ENCODE measurements around the gene DHRS7C.

The DHRS7C gene
- total RNA-seq: 0 to 0.99 (median 0) reads per million in 17 experiments

- DNase-seq: no peak
Measured at GRCh38 chr17:9790889-9791876, at the start of gene DHRS7C. TSS of gene DHRS7C (minus strand) at chr17:9791592. CDS start at chr17:9791284, 308 bp downstream.

GRCh38 chr17:9839433-9839832 is 48.0 kb upstream of the DHRS7C start:
- no peak for DNase-seq

GRCh38 chr17:9837551-9838471 is 46.4 kb upstream of the DHRS7C start:
- no peak for DNase-seq

GRCh38 chr17:9833922-9834321 is 42.5 kb upstream of the DHRS7C start:
- no peak for DNase-seq

GRCh38 chr17:9830711-9831110 is 39.3 kb upstream of the DHRS7C start:
- DNase-seq: no peak

GRCh38 chr17:9829343-9829742 is 38.0 kb upstream of the DHRS7C start:
- DNase-seq: no peak

DNA sequence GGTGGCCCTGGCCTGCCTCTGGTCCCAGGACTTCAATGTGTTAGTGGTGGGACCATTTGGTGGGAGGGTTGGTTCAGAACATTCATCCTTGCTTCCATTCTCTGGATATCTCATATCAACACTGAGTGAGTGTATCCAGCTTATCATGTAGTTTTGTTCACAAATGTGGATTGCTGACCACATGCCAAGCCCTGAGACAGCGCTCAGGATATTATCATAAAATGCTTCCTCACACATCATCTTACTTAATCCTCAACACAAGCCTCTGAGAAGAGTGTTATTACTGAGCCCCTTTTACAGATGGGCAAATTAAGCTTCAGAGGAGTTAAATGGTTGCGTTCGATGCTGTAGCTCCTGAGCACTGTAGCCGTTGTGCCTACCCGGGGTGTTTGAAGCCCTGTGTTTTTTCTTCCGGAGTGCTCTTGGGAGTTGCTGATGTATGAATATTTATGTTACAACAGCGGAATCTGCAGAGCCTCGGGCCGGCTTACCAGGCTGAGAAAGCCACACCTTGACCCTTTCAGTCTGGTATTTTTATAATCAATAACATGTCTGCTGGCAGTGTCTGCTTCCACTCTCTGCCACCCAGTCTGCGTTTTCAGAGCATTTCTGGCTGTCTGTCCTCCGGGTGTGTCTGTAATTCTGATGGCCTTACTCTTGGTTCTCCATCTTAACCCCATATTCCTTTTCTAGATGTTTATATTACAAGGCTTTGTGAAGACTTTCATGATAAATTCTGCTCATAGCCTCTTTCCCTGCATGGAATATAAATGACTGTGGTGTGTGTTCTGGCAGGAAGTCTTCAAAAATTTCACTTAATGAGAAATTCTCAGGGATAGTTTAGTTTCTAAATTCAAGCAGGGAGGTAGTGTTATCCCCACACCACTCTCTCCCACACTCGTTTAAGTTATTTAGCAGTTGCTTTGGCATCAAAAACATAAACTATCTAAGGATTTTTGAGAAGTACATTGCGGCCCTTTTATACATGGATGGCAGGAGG is 37.2 kb upstream of the DHRS7C start:
- no peak for DNase-seq

DNA sequence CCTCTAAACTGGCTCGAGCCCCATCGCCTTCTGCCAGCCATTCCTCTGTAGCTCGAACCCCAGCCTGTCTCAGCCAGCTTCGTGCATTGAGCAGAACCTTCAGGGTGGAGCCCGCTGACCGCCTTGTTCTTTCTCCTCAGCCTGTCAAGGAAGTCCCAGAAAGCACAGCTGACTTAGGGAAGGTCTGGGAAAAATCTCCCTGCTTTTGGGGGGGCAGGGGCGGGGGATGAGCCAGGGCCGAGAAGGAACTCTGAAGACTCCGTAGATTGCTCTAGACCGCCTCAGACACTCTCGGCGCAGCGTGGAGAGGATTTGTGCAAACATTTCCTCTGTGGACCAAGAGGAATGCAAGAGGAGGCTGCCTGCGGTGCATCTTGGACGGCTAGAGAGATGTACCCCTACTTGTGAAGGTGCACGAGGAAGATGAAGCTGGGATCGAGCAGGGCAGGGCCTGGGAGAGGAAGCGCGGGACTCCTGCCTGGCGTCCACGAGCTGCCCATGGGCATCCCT is 34.3 kb upstream of the DHRS7C start, which contains the start of gene GLP2R:
TSS of gene GLP2R (plus strand) at position 284 of the 510 bp plus-strand sequence. CDS start at position 424, 140 bp downstream.
- DNase-seq: no peak

- no peak for DNase-seq
Measured at GRCh38 chr17:9824797-9825338, 33.5 kb upstream of the DHRS7C start.

GRCh38 chr17:9824094-9824493 is 32.7 kb upstream of the DHRS7C start:
- peak in 1 of 4 experiments; percentile 10 for DNase-seq

GRCh38 chr17:9821921-9822320 is 30.5 kb upstream of the DHRS7C start, which contains the start of gene GSG1L2:
TSS of gene GSG1L2 (minus strand) at chr17:9822079. CDS start at chr17:9822071, 8 bp downstream.
- DNase-seq: no peak

DNA sequence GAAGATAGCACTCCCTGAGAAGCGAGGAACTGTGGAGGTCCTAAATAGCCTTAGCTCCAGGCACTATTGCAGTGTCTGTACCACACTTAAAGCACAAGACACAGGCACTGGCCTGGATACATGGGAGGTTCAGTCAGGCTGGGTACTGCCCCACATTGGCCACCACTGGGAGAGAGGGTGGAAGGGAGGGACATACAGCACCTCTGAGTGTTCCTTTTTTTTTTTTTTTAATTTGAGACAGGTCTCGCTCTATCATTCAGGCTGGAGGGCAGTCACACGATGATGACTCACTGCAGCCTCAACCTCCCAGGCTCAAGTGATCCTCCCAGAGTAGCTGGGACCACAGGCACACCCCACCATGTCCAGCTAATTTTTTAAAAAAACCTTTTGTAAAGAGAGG is 29.1 kb upstream of the DHRS7C start:
- no peak for DNase-seq

DNA sequence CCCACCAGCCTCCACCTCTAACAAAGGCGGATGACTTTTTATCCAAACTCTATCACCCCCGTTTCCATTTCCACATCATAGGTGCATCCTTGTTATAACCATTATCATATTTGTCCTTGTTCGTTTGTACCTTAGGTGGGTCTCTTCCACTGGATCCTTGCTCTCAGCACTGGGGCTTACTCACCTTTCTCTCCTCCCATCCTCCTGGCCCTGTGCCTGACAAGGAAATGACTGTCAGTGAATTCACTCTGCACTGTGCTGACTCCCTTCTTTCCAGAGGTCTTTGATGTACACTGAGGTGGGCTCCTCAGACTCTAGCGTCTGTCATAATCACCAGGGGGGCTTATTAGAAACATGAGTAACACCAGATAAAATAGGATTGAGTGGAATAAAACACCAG is 27.4 kb upstream of the DHRS7C start:
- no peak for DNase-seq

GRCh38 chr17:9817086-9817485 is 25.7 kb upstream of the DHRS7C start:
- no peak for DNase-seq

- no peak for DNase-seq
Measured at GRCh38 chr17:9816472-9816871, 25.1 kb upstream of the DHRS7C start.

GRCh38 chr17:9814337-9814945 is 23.0 kb upstream of the DHRS7C start:
- DNase-seq: no peak

GRCh38 chr17:9813166-9813565 is 21.8 kb upstream of the DHRS7C start:
- DNase-seq: no peak

DNA sequence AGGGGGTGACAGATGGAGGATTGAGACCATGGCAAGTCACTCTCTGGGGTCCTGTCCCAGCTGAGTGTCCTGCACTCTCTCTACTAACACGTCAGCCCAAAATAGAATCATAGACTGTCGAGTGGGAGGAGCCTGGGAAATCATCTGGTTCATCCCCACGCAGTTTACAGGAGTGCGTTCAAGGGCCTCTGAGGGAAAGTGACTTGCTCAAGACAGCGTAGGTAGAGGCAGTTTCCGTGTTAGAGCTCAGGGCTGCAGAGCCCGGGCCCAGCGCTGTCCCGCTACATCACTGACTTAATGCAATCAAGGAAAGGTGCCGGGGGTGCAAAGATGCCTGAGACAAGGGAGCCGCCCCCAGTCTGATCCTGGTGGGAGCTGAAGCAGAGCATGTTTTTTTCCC is 20.1 kb upstream of the DHRS7C start:
- DNase-seq: no peak

DNA sequence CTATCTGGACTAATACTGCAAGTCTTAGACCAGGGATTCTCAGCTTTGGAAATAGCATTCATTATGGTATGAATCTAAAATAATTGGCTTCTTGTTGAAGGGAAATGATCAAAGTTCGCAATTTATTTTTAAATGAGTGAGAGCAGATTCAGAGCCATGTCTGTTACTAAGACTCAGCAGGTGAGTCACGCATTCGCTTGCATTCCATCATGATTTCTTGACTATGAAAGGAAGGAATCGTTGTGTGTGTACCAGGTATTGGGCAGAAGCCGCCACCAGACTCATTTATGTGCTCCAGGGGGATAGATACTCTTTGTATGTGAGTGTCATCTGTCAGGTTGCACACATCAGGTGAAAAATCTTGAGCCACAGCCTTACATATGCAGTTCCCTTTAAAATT is 19.7 kb upstream of the DHRS7C start:
- no peak for DNase-seq

DNA sequence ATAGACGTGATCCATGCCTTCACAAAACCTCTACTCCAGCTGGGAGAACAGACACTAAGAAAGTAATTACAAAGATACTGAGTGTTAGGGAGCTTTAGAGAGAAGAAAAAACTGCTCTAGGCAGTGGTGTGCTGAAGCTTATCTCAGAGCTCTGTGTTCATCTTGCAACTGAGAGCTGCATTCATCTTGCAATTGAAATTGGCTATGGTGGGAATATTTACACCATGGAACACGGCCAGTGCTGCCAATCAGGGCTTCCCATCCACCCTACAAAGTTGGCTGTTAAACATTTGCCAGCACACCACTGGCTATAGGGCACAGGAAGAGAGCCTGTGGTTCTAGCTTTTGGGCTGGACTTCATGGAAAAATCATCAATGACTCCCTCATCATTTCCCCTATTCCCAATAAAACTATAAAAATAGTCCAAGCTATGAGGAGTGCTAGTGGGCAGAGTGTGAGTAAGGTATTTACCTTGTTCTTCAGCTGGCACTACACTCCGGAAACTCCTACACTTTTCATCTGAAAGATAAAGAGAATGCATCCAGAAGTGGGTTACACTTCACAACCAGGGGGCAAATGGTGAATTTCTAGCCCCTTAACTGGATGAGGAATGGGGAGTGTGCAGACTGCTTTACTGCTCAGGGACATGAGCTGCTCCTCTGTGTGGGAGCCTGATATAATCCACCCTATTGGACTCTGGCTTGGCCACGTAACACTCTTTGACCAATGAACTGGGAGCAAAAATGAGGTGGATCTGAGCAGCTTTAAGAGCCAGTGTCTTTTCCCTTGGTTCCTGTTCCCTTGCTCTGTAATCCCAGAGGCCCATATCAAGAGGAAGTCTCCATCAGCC is 18.9 kb upstream of the DHRS7C start:
- no peak for DNase-seq
